ENCODE data around the gene TBRG4.

Gene TBRG4

DNA sequence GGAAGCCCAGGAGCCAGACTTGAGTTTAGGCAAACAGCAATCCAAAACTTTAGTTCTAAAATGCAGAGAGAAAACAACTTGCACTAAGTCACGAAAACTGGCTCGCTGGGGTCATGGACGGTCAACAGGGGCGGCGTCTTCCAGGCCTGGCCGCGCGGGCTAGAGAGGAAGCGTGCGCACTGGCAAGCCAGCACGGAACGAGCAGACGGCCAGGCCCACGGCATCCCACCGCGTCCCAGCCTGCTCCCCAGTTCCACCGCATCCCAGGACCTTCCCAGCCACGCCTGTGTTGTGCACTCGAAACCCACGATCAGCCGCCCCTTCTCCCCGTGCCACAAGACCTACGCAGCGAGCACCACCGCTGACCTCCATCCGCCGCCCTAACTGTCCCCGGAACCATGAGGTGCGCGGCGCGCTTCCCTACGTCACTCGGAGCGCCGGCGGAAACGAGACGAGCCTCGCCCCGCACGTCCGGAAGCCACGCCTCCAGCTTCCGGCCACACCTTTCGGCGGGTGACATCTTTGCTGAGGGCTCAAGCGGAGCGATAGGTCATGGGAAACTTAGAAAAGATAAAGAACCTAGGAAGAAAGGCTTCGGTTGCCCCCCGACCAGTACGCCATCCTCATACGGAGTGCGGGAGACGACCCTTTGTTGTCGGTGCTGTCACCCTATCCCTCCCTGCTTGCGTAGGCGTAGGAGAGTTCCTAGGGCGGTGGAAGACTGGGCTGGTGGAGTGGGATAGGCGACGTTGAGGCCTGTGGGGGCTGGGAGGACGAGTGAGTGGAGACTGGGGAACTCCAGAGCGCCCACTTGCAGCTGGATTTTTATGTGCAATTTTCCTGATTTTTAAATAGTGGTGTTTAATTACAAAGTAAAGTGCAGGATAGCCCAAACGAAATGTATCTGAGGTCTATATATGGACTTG lies at the start of gene TBRG4:
TSS of gene TBRG4 (minus strand) at position 400 of the 926 bp plus-strand sequence. CDS start 2,460 bp downstream, outside the sequence.
- DNase-seq: peak; percentile 97

DNA sequence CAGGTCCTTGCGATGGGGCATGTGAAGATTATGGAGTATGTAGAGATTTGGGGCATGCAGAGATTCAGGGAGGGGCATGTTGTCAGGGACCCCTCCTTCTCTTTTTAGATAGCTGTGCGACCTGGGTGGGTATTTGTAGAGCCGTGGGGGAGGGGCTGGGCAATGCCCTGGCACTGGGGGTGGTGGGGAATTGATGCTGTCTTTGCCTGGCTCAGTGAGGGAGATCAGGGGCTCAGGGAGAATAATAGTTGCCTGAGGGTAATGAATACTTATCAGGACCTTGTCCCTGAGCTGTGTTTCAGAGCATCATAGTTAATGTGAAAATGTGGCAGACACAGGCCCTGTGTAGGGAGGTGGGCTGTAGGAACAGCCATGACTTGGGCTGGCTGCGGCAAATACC lies 49.6 kb upstream of the TBRG4 start:
- no peak for DNase-seq

DNA sequence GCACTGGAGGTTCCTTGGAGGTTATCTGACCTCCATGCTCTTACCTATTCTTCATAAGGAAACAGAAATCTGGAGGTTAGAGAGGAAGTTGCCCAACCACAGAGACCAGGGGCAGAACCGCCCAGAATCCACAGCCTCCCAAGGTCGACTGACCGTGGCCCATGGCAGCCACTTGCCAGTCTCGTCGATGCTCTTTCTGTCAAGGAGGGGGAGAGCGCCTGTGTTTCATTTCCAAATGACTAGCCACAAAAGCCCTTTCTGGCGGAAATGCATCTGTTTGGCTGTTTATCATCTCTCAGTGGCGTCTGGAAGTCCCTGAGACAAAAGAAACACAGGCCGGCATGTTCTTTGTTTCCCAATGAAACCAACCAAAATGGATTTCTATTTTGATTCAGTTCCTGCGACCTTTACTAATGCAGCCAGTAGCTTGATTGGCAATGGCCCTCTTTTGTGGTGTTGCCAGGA lies 49.0 kb upstream of the TBRG4 start:
- no peak for DNase-seq

DNA sequence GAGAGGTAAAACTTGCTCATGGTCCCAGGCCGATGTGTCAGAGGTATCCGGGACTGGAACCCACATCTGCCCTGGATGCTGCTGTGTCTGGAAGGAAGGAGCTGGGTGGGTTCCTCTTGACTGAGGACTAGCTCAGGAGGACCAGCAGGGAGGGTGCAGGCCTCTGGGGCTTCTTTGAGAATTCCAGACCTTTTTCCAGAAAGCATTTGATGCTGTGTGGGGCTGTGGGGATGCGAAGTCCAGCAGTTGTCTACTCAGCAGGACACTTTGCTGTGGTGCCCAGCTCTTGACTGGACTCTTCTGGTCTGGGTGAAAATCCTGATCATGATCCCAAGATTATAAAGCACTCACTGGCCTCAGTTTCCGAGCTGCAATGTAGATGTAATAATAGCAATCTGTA lies 47.8 kb upstream of the TBRG4 start:
- DNase-seq: no peak

DNA sequence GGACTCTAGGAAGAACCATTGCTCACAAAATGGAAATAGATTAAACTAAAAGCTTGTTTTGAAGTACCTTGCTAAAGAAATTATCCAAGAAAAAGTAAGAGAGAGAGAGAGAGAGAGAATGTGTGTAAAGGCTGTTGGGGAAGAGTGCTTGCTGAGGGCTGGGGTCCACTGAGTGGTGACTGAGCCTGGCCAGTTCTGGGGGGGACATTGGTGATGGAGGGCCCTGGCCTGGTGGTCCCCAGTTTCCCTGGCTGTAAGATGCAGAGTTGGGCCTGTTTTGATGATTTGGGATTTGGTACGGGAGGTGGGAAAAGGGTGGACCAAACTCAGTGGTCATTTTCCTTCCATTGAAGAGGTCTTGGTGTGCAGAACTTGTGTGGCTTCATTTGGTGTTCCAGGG lies 47.0 kb upstream of the TBRG4 start:
- DNase-seq: no peak

DNA sequence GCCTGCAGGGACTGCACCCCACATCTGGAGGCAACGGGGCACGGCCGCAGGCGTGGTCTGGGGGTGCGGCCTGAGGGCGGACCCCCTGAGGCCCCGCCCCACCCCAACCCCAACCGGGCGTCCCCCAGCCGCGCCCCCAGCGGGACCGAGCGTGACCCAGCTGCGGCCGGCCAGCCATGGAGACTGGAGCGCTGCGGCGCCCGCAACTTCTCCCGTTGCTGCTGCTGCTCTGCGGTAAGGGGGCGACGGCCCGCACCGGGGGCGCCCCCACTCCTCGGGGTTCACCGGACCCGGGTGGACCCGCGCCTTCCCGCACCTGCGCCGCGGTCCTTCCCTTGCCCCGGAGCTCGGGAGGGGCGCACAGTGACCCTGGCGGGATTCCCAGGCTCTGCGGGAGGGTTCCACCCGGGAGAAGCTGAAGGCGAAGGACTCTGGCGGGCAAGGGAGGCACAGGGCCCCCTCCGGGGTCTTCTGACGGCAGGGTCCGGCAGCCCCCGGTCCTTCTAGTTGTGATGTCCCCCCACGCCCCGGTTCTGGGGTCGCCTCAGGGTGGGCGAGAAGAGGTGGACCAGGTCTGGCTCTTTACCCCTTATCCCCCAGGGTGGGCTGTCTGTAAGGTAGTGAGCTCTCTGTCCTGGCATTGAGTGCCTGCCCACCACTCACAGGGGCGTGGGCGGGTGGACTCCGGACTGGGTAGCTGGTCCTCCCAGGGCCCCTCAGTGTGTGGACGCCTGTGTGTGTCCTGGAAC lies 46.3 kb upstream of the TBRG4 start, which contains the start of gene RAMP3:
TSS of gene RAMP3 (plus strand) at position 139 of the 749 bp plus-strand sequence. CDS start at position 177, 38 bp downstream.
- DNase-seq: no peak

DNA sequence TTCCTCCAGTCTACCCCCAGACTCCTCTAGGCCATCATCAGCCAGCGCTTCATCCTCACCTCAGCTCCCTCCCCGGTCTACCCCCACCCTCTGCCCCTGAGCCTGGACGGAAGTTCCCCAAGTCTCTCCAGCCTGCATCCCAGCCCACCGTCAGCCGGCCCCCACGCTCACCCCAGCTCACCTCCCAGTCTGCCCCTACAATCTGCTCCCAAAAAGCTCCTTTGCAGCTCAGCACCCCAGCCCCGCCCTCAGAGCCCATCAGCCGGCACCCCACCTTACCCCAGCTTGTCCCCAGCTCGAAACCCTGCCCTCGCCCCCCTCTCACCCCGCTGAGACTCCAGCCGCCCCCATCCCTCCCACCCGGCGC lies 45.8 kb upstream of the TBRG4 start:
- no peak for DNase-seq

DNA sequence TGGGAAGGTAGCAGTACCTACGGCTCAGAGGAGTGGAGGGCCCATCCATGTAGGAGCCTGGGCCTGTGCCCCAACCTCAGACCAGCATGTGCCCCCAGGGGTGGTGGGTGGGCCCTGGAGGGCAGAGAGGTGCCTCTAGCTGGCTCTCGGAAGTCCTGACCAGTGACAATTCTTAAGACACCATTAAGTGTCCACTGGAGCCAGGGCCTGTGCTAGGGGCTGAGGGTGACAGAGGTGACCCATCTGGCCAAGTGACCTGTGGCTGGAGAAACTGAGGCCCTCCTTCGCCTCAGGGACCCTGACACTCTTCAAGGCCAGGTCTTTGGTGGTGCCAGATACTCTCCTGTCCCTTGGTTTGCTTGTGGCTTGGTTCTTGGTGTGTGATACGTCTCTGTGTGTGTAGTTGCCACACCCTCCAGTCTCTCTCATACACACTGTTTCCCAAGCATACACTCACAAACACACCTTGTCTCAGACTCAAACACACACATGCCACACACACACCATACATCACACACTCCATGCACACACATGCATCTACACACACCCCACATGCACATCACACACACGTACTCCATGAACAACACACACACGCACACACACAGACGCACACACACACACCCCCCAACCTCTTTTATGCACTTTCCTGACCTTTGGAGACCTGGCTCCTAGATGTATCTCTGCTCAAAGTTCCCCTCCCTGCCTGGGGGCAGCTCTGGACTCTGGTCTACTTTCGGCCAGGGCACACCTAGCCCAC lies 45.2 kb upstream of the TBRG4 start:
- DNase-seq: peak; percentile 6

DNA sequence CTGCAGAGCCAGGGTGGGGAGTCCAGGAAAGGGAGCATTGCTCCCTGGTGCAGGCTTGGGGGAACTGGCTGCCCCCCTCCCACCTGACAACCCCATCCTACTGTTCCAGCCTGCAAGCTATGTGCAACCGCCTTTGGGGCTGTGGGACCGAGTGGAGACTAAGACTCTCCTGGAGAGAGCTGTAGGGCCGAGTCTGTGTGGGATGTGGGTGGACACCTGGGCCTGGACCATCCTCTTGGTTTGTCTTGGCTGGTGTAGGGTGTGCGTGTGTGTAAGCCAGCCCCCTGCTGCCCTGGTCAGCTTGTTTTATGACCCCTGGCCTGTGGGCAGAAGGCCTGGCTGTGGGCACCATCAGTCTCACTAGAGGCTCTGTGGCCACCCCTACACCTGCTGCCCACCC lies 44.4 kb upstream of the TBRG4 start:
- peak; percentile 8 for DNase-seq

DNA sequence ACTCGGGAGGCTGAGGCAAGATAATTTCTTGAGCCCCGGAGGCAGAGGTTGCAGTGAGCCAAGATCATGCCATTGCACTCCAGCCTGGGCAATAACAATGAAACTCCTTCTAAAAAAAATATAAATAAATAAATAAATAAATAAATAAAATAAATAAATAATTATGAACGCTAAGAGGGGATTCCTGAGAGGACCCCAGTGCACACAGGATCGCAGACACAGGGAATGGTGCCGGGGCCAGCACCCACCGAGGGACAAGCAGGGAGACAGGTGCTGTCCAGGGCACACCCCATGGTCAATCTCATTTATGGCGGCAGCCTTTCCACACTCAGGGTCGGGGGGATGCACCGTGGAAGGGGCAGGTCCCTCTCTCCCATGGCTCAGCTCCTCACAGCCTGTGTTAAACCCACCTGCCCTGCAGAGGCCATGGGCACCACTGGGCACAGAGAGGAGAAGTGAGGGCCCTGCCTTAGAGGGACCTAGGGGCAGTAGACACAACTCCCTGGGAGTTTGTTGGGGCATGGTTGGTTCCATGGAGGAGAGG lies 43.9 kb upstream of the TBRG4 start:
- peak; percentile 10 for DNase-seq

DNA sequence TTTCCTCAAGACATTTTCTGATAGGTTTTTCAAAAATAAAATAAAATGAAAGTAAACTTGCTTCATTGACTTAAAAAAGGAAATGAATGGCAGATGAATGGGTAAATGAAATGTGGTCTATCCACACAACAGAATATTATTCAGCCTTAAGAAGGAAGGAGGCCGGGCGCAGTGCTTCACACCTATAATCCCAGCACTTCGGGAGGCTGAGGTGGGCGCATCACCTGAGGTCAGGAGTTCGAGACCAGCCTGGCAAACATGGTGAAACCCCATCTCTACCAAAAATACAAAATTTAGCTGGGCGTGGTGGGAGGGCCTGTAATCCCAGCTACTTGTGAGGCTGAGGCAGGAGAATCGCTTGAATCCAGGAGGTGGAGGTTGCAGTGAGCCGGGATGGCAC lies 42.4 kb upstream of the TBRG4 start:
- DNase-seq: peak; percentile 3

DNA sequence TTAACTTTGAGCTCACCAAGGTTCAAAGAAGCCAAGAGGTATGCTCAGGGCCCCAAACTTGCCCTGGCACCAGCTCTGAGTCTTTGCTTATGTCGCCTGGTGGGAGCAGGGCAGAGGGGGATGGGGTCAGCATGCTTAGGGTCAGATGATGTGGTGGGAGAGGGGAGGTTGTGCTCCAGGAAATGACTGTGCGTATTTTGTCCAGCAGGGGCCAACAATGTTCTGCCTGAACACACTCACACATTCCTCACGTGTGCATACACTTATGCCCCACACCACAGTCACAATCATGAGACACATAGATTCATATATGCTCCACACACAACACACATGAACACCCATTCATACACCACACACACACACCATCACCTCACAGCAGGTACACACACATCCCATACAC lies 41.7 kb upstream of the TBRG4 start:
- peak; percentile 4 for DNase-seq

DNA sequence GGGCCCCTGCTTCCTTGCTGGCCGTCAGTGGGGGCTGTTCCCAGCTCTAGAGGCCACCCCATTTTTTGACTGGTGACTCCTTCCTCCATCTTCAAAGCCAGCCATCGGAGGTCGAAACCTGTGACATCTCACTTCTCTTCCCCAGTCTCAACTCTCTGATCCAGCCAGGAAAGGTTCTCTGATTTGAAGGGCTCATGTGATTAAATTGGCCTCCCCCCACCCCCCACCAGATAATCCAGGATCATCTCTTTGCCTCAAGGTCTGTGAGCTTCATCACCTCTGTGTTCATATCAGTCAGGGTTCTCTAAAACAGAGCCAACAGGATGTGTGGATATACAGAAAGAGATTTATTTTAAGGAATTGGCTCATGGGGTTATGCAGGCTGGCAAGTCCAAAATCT lies 40.5 kb upstream of the TBRG4 start:
- peak; percentile 5 for DNase-seq

DNA sequence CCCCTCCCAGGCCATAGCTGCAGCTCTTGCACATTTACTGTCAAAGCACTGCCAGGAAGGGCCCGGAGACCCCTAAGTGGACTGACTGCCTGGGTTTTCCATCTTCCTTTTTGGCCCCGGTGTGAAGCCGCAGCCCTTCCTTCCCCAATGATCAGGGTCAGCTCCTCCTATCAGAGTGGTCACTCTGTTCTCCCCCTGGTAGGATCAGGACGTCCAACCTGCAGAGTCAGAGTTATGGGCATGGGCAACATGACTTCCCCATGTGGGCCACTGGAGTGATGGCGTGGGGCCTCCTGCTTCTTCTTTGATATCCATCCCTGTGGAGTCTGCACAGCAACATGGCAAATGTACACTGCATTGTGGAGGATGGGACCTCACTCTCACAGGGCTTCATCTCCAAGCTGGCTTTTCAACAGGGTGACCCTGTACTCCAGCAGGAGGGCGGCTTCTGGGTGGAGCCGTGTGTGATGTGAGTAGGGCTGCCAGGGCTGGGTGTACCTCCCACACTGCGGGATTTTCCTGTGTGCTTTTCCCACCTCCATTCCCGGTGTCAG lies 39.7 kb upstream of the TBRG4 start:
- DNase-seq: peak; percentile 8

DNA sequence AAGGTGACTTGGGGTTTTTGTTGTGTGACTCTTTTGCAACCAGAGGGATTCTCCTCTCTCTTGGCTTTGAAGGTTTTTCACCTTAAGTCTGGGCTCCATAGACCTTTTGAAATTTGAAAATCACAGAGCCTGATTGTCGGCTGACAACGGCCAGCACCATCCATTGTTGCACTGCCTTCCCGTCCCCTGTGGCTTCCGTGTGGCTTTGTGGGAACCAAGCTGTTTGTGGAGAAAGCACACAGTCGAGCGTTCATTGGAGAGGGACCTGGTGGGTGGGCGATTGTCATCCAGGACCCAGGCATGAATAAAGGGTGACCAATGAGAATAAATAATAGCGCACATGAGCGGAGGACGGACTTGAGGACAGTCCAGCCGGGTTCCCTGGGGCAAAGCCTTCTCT lies 38.7 kb upstream of the TBRG4 start:
- DNase-seq: peak; percentile 5

DNA sequence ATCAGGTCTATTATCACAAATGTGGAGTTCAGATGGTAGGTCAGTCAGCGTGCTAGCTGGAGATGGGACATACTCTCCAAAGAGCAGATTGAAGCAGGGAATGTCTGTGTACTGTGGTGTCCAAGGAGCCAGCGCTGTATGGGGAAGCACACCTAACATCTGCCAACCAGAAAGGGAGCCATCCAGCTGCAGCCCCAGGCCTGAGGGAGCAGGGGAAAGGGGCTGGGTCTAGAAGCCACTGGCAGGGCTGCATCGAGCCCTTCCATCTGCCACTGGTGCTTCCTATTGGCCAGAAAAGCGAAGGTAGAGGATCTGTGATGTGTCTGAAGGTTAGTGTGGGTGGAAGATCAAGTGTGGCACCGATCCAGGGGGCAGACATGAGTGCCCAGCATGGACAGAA lies 38.1 kb upstream of the TBRG4 start:
- DNase-seq: peak; percentile 13

DNA sequence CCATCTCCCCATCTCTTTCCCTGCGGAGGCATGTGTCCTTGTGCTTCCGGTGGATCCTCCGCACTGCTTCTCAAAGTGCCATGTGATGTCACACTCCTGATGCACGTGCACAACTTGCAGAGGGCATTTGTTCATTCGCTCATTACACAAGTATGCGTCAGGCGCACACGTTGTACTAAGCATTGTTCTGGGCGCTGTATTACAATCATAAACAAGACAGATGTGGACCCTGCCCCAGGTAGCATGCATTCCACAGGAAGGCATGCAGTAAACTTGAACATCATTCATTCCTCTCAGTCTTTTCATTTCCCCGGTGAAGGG lies 37.1 kb upstream of the TBRG4 start:
- no peak for DNase-seq

DNA sequence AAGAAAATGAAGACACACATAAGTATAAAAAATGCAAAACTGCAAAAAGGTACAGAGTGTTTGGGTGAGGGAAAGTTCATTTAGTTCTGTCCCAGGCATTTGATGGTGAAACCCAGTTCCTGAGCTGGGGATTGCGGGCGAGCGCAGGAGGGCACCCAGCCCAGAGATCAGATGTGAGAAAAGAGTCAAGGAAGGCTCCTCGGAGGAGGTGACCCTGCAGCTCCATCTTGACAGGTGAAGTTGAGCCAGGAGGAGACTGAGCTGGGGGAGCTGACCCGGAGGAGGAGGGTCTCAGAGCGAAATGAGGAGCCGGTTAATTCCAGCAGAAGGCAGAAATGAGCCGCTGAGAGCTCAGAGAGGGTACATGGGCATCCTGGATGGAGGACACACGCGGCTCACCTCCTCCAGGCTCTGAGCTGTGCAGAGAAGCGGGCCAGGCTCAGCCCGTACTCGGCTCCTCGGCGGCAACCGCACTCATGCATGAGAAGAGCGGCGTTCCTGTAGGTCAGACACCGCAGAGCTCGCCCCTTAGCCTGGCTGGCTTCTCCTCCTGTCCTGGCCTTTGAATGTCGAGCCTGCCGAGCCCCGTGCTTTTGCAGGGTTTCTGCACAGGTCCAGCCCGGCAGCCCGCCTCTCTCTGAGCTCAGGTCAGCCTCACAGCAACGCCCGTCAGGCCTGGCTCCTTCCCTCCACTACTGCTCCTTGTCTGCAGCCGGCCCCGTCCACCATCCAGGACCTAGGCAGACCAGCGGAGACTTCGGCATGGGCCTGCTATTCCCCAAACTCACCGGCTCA lies 36.6 kb upstream of the TBRG4 start:
- peak; percentile 13 for DNase-seq

DNA sequence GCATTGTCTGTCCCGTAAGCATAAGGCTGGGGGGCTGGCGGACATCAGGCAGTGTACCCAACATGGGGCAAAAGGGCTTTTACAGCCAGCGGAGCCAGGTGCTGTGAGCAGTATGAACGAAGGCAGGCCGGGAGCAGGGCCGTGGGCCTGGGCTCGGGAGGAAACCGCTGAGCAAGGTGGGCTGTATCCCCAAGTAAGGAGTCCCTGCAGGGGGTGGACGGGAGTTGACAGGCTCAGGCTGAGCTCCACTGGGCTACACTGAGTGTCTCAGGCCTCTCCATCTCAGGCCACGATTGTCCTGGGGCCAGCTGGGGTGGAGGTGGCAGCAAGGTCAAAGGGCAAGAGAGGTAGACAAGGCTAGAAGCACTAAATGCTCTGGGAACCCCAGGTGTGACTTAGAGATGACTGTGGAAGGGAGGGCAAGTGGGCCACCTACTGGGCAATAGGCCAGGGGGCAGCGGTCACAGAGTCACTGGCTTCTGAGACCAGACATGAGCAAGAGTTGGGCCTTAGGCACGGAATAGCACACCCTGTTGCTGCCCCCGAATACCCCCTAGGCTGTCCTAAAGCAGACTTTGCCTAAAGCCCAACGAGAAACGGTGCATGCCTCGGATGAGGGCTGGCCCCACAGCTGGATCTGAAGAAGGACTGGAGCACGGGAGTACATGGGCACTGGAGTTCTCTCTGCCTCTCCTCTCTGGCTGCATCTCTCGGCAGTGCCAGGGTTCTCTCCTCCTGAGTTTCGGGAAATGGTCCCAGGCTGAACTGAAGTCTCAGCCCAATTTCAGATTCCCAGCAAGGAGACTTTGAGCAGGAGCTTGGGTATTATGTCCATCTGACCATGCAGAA lies 35.3 kb upstream of the TBRG4 start:
- DNase-seq: peak; percentile 10

DNA sequence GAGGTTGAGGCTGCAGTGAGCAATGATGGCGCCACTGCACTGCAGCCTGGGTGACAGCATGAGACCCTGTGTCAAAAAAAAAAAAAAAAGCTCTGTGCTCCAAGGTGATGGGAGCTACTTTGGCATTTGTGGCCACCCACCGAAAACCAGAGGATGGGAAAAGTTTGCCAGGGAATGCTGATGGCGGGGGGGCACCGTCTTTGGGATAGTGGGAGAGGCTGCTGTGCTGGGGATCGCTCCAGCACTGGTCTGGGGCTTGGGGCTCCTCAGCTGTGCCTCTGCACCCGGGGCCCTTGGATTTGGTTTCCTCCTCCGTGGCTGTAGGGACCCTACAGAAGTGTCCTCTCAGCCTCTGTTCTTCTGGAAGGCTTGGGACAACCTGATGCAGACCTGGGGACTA lies 34.4 kb upstream of the TBRG4 start:
- DNase-seq: peak; percentile 6

DNA sequence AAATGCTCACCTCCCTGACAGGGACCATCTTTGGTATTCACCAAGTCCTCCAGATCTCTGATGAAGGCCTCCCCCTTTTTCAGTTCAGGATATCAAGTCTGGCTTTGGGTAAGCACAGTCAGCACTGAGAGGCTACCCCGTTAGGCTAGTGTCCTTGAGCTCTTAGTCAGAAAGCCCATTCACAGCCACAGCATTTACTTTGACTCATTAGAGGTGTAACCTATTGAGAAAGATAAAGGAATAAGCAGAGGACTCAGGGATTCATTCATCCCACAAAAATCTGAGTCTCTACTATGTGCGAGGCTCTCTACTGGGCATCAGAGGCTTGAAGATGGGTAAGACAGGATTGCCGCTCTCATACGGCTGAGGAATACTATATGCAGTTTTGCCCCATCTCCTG lies 32.1 kb upstream of the TBRG4 start:
- no peak for DNase-seq

Measured in femur (tissue), 1 donor.